A549 (cell line): ENCODE data around the gene XPO4.

Source experiments
- CHD4 ChIP-seq: fragments of 200-600 bp; sonication (generic); IDR thresholded peaks from 2 replicates; pipeline ENCODE4 v1.6.1; 2016; ENCODE audit warnings: antibody characterized with exemption, mild to moderate bottlenecking, borderline replicate concordance
- EHF ChIP-seq: fragments of 250-450 bp; sonication (Bioruptor Pico); IDR thresholded peaks from 2 replicates; pipeline ENCODE4 v1.5.0; 2020; ENCODE audit warnings: mild to moderate bottlenecking
- JUN ChIP-seq, 2 experiments: fragments of >200 bp; sonication (Bioruptor Twin); formaldehyde crosslinking; IDR thresholded peaks; 2 replicates in 1 of 2; 3 replicates in 1 of 2; pipeline ENCODE4 v1.6.1; 2016 to 2017
- KDM5A ChIP-seq: fragments of 200-600 bp; sonication (generic); IDR thresholded peaks from 2 replicates; pipeline ENCODE4 v1.6.1; 2016; ENCODE audit warnings: antibody characterized with exemption, mild to moderate bottlenecking
- MAFK ChIP-seq: fragments of 450-650 bp; IDR thresholded peaks from 2 replicates; pipeline ENCODE4 v1.6.1; 2014; ENCODE audit not compliant: partially characterized antibody
- POLR2A ChIP-seq: IDR thresholded peaks from 2 replicates; pipeline ENCODE4 v1.6.1; 2012; ENCODE audit warnings: mild to moderate bottlenecking, low read length
- RARB ChIP-seq: fragments of 250-450 bp; sonication (Bioruptor Pico); IDR thresholded peaks from 2 replicates; pipeline ENCODE4 v1.8.0; 2021; ENCODE audit warnings: mild to moderate bottlenecking, moderate library complexity
- RCOR1 ChIP-seq: fragments of 150-350 bp; IDR thresholded peaks from 2 replicates; pipeline ENCODE4 v1.6.1; 2014; ENCODE audit warnings: antibody characterized with exemption, low read length, low read depth
- REST ChIP-seq: fragments of 200-600 bp; sonication (generic); IDR thresholded peaks from 2 replicates; pipeline ENCODE4 v1.6.1; 2016; ENCODE audit warnings: antibody characterized with exemption, mild to moderate bottlenecking, moderate library complexity
- SMC3 ChIP-seq: fragments of >200 bp; sonication (Bioruptor Twin); formaldehyde crosslinking; IDR thresholded peaks from 3 replicates; pipeline ENCODE4 v1.6.1; 2018; ENCODE audit warnings: inconsistent platforms
- TF ChIP-seq, protein P1 (sequence below): fragments of >200 bp; sonication (Bioruptor Twin); formaldehyde crosslinking; IDR thresholded peaks from 3 replicates; pipeline ENCODE4 v1.5.1; 2016
- TF ChIP-seq, protein P2 (sequence below): fragments of 150-350 bp; IDR thresholded peaks from 2 replicates; pipeline ENCODE4 v1.6.1; 2014; ENCODE audit warnings: low read depth, mild to moderate bottlenecking, low read length

- TF ChIP-seq JUN (IDR thresholded peaks at IDR 0.05) (no peak), KDM5A (no peak), REST (no peak), RCOR1 (no peak), POLR2A (no peak), CHD4 (no peak), SMC3 (no peak), MAFK (no peak), EHF (CRISPR knock-in tag) (no peak), RARB (CRISPR knock-in tag) (no peak)
- TF ChIP-seq, protein P1, sequence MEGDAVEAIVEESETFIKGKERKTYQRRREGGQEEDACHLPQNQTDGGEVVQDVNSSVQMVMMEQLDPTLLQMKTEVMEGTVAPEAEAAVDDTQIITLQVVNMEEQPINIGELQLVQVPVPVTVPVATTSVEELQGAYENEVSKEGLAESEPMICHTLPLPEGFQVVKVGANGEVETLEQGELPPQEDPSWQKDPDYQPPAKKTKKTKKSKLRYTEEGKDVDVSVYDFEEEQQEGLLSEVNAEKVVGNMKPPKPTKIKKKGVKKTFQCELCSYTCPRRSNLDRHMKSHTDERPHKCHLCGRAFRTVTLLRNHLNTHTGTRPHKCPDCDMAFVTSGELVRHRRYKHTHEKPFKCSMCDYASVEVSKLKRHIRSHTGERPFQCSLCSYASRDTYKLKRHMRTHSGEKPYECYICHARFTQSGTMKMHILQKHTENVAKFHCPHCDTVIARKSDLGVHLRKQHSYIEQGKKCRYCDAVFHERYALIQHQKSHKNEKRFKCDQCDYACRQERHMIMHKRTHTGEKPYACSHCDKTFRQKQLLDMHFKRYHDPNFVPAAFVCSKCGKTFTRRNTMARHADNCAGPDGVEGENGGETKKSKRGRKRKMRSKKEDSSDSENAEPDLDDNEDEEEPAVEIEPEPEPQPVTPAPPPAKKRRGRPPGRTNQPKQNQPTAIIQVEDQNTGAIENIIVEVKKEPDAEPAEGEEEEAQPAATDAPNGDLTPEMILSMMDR, result no peak
- TF ChIP-seq, protein P2, sequence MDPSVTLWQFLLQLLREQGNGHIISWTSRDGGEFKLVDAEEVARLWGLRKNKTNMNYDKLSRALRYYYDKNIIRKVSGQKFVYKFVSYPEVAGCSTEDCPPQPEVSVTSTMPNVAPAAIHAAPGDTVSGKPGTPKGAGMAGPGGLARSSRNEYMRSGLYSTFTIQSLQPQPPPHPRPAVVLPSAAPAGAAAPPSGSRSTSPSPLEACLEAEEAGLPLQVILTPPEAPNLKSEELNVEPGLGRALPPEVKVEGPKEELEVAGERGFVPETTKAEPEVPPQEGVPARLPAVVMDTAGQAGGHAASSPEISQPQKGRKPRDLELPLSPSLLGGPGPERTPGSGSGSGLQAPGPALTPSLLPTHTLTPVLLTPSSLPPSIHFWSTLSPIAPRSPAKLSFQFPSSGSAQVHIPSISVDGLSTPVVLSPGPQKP, result no peak
Observed at GRCh38 chr13:20942938-20943559, 40.5 kb upstream of the XPO4 start.
